ENCODE measurements around the gene SP5. TPM values are rescaled to one million over a fixed set of nuclear protein-coding genes. Genes with fewer than 3 reads are reported as not detected.

The SP5 gene
- total RNA-seq, 1 experiment from 2014 or later, result 1.7 TPM

GRCh38 chr2:170736628-170737027, 21.5 kb downstream of the SP5 start:
- ChIA-PET CTCF (no interaction called here), POLR2A (no interaction called here)

GRCh38 chr2:170737406-170737805, 22.3 kb downstream of the SP5 start:
- H3K4me1 Mint-ChIP-seq, result peaks cover 3% of the 10 kb centered on the region
- TF ChIP-seq ETV6 (CRISPR knock-in tag; IDR thresholded peaks at IDR 0.05) (no peak), IRF2 (CRISPR knock-in tag; IDR thresholded peaks at IDR 0.05; ENCODE audit: borderline replicate concordance, low read depth) (no peak), RORB (CRISPR knock-in tag; IDR thresholded peaks at IDR 0.05) (no peak), ZNF416 (CRISPR knock-in tag; IDR thresholded peaks at IDR 0.05) (no peak), TEAD1 (CRISPR knock-in tag; IDR thresholded peaks at IDR 0.05) (no peak), ZNF532 (CRISPR knock-in tag; IDR thresholded peaks at IDR 0.05; ENCODE audit: borderline replicate concordance) (no peak)
- TF ChIP-seq, protein P1, sequence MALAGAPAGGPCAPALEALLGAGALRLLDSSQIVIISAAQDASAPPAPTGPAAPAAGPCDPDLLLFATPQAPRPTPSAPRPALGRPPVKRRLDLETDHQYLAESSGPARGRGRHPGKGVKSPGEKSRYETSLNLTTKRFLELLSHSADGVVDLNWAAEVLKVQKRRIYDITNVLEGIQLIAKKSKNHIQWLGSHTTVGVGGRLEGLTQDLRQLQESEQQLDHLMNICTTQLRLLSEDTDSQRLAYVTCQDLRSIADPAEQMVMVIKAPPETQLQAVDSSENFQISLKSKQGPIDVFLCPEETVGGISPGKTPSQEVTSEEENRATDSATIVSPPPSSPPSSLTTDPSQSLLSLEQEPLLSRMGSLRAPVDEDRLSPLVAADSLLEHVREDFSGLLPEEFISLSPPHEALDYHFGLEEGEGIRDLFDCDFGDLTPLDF (CRISPR knock-in tag; IDR thresholded peaks at IDR 0.05), result no peak
- TF ChIP-seq, protein P2, sequence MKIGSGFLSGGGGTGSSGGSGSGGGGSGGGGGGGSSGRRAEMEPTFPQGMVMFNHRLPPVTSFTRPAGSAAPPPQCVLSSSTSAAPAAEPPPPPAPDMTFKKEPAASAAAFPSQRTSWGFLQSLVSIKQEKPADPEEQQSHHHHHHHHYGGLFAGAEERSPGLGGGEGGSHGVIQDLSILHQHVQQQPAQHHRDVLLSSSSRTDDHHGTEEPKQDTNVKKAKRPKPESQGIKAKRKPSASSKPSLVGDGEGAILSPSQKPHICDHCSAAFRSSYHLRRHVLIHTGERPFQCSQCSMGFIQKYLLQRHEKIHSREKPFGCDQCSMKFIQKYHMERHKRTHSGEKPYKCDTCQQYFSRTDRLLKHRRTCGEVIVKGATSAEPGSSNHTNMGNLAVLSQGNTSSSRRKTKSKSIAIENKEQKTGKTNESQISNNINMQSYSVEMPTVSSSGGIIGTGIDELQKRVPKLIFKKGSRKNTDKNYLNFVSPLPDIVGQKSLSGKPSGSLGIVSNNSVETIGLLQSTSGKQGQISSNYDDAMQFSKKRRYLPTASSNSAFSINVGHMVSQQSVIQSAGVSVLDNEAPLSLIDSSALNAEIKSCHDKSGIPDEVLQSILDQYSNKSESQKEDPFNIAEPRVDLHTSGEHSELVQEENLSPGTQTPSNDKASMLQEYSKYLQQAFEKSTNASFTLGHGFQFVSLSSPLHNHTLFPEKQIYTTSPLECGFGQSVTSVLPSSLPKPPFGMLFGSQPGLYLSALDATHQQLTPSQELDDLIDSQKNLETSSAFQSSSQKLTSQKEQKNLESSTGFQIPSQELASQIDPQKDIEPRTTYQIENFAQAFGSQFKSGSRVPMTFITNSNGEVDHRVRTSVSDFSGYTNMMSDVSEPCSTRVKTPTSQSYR (CRISPR knock-in tag; IDR thresholded peaks at IDR 0.05), result no peak
- H3K4me3 Mint-ChIP-seq, result no peak overlapping the region
- peaks cover 3% of the 10 kb centered on the region for H3K27me3 Mint-ChIP-seq (ENCODE audit: low read depth)
- ChIA-PET CTCF (interaction anchor here (0.6 to 1.2 kb wide), 2 partner anchors 76 to 79 kb away, joined by 3 read pairs; partner anchors contain the start of gene GAD1), POLR2A (no interaction called here)
- peaks cover 21% of the 10 kb centered on the region for H3K9me3 Mint-ChIP-seq
- DNase-seq (ENCODE audit: low spot score), result no peak
- no peak for ATAC-seq
- peaks cover 5% of the 10 kb centered on the region for H3K36me3 Mint-ChIP-seq
- no peak overlapping the region for H3K27ac Mint-ChIP-seq

More at GRCh38 chr2:170736628-170737027, 21.5 kb downstream of the SP5 start:
- no peak overlapping the region for H3K27ac Mint-ChIP-seq
- ATAC-seq, result no peak
- DNase-seq (ENCODE audit: low spot score), result no peak
- peaks cover 3% of the 10 kb centered on the region for H3K4me1 Mint-ChIP-seq
- H3K4me3 Mint-ChIP-seq, result no peak overlapping the region
- peaks cover 21% of the 10 kb centered on the region for H3K9me3 Mint-ChIP-seq
- peaks cover 5% of the 10 kb centered on the region for H3K36me3 Mint-ChIP-seq
- TF ChIP-seq CREM (CRISPR knock-in tag; IDR thresholded peaks at IDR 0.05) (no peak), ZNF317 (CRISPR knock-in tag; IDR thresholded peaks at IDR 0.05; ENCODE audit: borderline replicate concordance, low read depth) (no peak), FOXK1 (CRISPR knock-in tag; IDR thresholded peaks at IDR 0.05) (no peak), IRF1 (CRISPR knock-in tag; IDR thresholded peaks at IDR 0.05) (no peak), ZNF232 (CRISPR knock-in tag; IDR thresholded peaks at IDR 0.05) (no peak), MLX (CRISPR knock-in tag; IDR thresholded peaks at IDR 0.05) (no peak), NR2C2 (CRISPR knock-in tag; IDR thresholded peaks at IDR 0.05) (no peak), ZNF416 (CRISPR knock-in tag; IDR thresholded peaks at IDR 0.05) (no peak), HMGA2 (CRISPR knock-in tag; IDR thresholded peaks at IDR 0.05) (no peak), PRRX2 (CRISPR knock-in tag; IDR thresholded peaks at IDR 0.05) (no peak)
- TF ChIP-seq, protein P3, sequence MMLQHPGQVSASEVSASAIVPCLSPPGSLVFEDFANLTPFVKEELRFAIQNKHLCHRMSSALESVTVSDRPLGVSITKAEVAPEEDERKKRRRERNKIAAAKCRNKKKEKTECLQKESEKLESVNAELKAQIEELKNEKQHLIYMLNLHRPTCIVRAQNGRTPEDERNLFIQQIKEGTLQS (CRISPR knock-in tag; conservative IDR thresholded peaks at IDR 0.05), result no peak
- TF ChIP-seq, protein P2 (CRISPR knock-in tag; IDR thresholded peaks at IDR 0.05), result no peak
- TF ChIP-seq, protein P4, sequence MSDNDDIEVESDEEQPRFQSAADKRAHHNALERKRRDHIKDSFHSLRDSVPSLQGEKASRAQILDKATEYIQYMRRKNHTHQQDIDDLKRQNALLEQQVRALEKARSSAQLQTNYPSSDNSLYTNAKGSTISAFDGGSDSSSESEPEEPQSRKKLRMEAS (CRISPR knock-in tag; IDR thresholded peaks at IDR 0.05), result no peak
- H3K27me3 Mint-ChIP-seq (ENCODE audit: low read depth), result peaks cover 3% of the 10 kb centered on the region

All from WTC11 (cell line).